ENCODE data around the gene CFAP92. TPM values are rescaled to one million over a fixed set of nuclear protein-coding genes. Genes with fewer than 3 reads are reported as not detected.

CFAP92 gene
- total RNA-seq: under 1 TPM in 1 of 2 experiments, not detected in 1; 0.13 TPM

GRCh38 chr3:128993461-128994172 lies at the start of gene CFAP92:
CFAP92 (minus strand) TSS chr3:128994076; CDS start chr3:128993304, 772 bp downstream.

GRCh38 chr3:129001101-129001805 lies 7.4 kb upstream of the CFAP92 start, which contains the start of gene EFCC1:
EFCC1 (plus strand) TSS chr3:129001304; CDS start chr3:129001629, 325 bp downstream.

GRCh38 chr3:128879125-128879969 lies 114.5 kb downstream of the CFAP92 start, which contains the start of gene ACAD9:
ACAD9 (plus strand) TSS chr3:128879620; CDS start chr3:128879692, 72 bp downstream.

Other genes with a start within 250 kb of the CFAP92 start
- 10 to 100 TPM; 49.9 to 50.0 TPM for gene ACAD9, start 114.5 kb downstream of the CFAP92 start, total RNA-seq
- under 1 TPM in 1 of 2 experiments, not detected in 1; 0.10 TPM for gene EFCC1, start 7.2 kb upstream of the CFAP92 start, total RNA-seq
- gene GP9, start 66.7 kb upstream of the CFAP92 start, total RNA-seq: not detected
- gene RAB43, start 127.7 kb upstream of the CFAP92 start, total RNA-seq: 10 to 100 TPM; 61.6 to 61.9 TPM
- 10 to 100 TPM; 56.8 to 65.7 TPM for gene ISY1, start 167.0 kb upstream of the CFAP92 start, total RNA-seq
- 100 to 1,000 TPM; 298 to 308 TPM for gene CNBP, start 189.8 kb upstream of the CFAP92 start, total RNA-seq

Data from activated naive CD4-positive, alpha-beta T cell treated with anti-CD3 and anti-CD28 coated beads, Interleukin-2, amount 10 ng/mL, durations not matched to agents 5 hours and 36 hours (primary cell).